Endodermal cell (in vitro differentiated cells): ENCODE measurements around the gene RNF224. TPM values are rescaled to one million over a fixed set of nuclear protein-coding genes. Genes with fewer than 3 reads are reported as not detected.

ENCODE experiments used
- DNase-seq: peaks from one replicate; pipeline ENCODE4 v3.0.0-alpha.2; 2017
- H3K27ac ChIP-seq: 2 replicates; pipeline ENCODE4 v1.5.1; 2013; ENCODE audit warnings: mild to moderate bottlenecking, low read depth, low read length, moderate library complexity
- H3K27me3 ChIP-seq: 2 replicates; pipeline ENCODE4 v1.6.1; 2013; ENCODE audit warnings: mild to moderate bottlenecking, low read length, moderate library complexity; ENCODE audit not compliant: insufficient read depth, control insufficient read depth, poor library complexity, severe bottlenecking
- H3K36me3 ChIP-seq: 2 replicates; pipeline ENCODE4 v1.7.0; 2013; ENCODE audit warnings: mild to moderate bottlenecking, low read length, moderate library complexity; ENCODE audit not compliant: control insufficient read depth, insufficient read depth
- H3K4me1 ChIP-seq: one replicate; pipeline ENCODE4 v1.7.0; 2013; ENCODE audit warnings: low read length; ENCODE audit not compliant: control insufficient read depth, insufficient read depth
- H3K4me3 ChIP-seq: 2 replicates; pipeline ENCODE4 v1.5.1; 2013; ENCODE audit warnings: mild to moderate bottlenecking, low read length, moderate library complexity
- H3K9ac ChIP-seq: 2 replicates; pipeline ENCODE4 v1.6.1; 2013; ENCODE audit warnings: mild to moderate bottlenecking, low read length, moderate library complexity; ENCODE audit not compliant: poor library complexity, severe bottlenecking; ENCODE audit errors: extremely low read depth
- H3K9me3 ChIP-seq: 2 replicates; pipeline ENCODE4 v1.6.1; 2013; ENCODE audit warnings: mild to moderate bottlenecking, low read length, moderate library complexity; ENCODE audit not compliant: control insufficient read depth
- H3K27ac Mint-ChIP-seq: 2 replicates; pipeline ENCODE4 v1.8.0; 2020; ENCODE audit warnings: mixed read lengths
- H3K27me3 Mint-ChIP-seq: 2 replicates; pipeline ENCODE4 v1.8.0; 2021; ENCODE audit warnings: mild to moderate bottlenecking, mixed read lengths; ENCODE audit not compliant: insufficient read depth
- H3K36me3 Mint-ChIP-seq: 2 replicates; pipeline ENCODE4 v1.8.0; 2020; ENCODE audit warnings: low read depth, mixed read lengths
- H3K4me1 Mint-ChIP-seq: 2 replicates; pipeline ENCODE4 v1.8.0; 2020; ENCODE audit warnings: mixed read lengths
- H3K4me3 Mint-ChIP-seq: 2 replicates; pipeline ENCODE4 v1.8.0; 2020; ENCODE audit warnings: mild to moderate bottlenecking, moderate library complexity, mixed read lengths
- H3K9me3 Mint-ChIP-seq: 2 replicates; pipeline ENCODE4 v1.8.0; 2020; ENCODE audit warnings: mild to moderate bottlenecking, mixed read lengths
- CTCF ChIP-seq: fragments of 200-600 bp; sonication (generic); conservative IDR thresholded peaks from 2 replicates; pipeline ENCODE4 v1.5.0; 2021; ENCODE audit warnings: antibody characterized with exemption, mild to moderate bottlenecking
- WGBS, 2 experiments: methylation state at CpG; one replicate each; pipeline versions ENCODE4 v1.1.5 to v1.1.7; 2013; ENCODE audit warnings: missing lambda C conversion rate in 2 of 2, mixed read lengths in 1 of 2; ENCODE audit not compliant: insufficient coverage in 1 of 2, insufficient read length in 1 of 2; 5-methylcytosine and 5-hydroxymethylcytosine counted together
- total RNA-seq, 2 donors: library from RNA; stranded (reverse); fragmentation: NEBNext Ultra II Directional in 1 of 2; extraction: Animal tissue kit (Norgen Biotek cat#: 25700) in 1 of 2; gene quantifications; 2 replicates in 1 of 2; 3 replicates in 1 of 2; pipeline ENCODE4 v1.2.1, GENCODE V29; 2021

The RNF224 gene
- total RNA-seq, 2 donors from 2014 or later, result 0.24 to 0.38 TPM

- 7 to 22% methylated on average over 8 to 61 of the region's 61 CpGs for WGBS, 2 experiments
- no peak overlapping the region for H3K9ac ChIP-seq
- no peak for TF ChIP-seq CTCF
- Mint-ChIP-seq H3K27ac (no peak overlapping the region), H3K4me1 (peaks cover 15% of the 10 kb centered on the region), H3K4me3 (peak overlapping the region; percentile 43), H3K36me3 (peaks cover 3% of the 10 kb centered on the region), H3K27me3 (no peaks in the 10 kb centered on the region), H3K9me3 (no peaks in the 10 kb centered on the region)
- H3K27me3 ChIP-seq, result no peaks in the 10 kb centered on the region
- no peak overlapping the region for H3K4me3 ChIP-seq
- H3K27ac ChIP-seq, result no peak overlapping the region
- no peaks in the 10 kb centered on the region for H3K9me3 ChIP-seq
- peak; percentile 87 for DNase-seq
- H3K4me1 ChIP-seq, result peaks cover 23% of the 10 kb centered on the region
- H3K36me3 ChIP-seq, result no peaks in the 10 kb centered on the region
Measured at GRCh38 chr9:137221506-137222111, 5.7 kb upstream of the RNF224 start.

- Histone ChIP-seq H3K36me3 (no peaks in the 10 kb centered on the region), H3K9ac (peak within 1 kb of the TSS; percentile 11), H3K4me3 (peak within 1 kb of the TSS; percentile 89), H3K4me1 (peaks cover 21% of the 10 kb centered on the region), H3K27me3 (no peaks in the 10 kb centered on the region), H3K27ac (no peak within 1 kb of the TSS), H3K9me3 (no peaks in the 10 kb centered on the region)
- H3K36me3 Mint-ChIP-seq, result peaks cover 3% of the 10 kb centered on the region
- peak within 1 kb of the TSS; percentile 61 for H3K4me3 Mint-ChIP-seq
- TF ChIP-seq CTCF, result no peak
- 10 to 20% methylated on average over 30 to 88 of the region's 88 CpGs for WGBS, 2 experiments
- DNase-seq, result peak; percentile 82
- H3K4me1 Mint-ChIP-seq, result peaks cover 11% of the 10 kb centered on the region
- no peaks in the 10 kb centered on the region for H3K9me3 Mint-ChIP-seq
- H3K27me3 Mint-ChIP-seq, result no peaks in the 10 kb centered on the region
- peak within 1 kb of the TSS; percentile 48 for H3K27ac Mint-ChIP-seq
Measured at GRCh38 chr9:137222190-137223077, 4.9 kb upstream of the RNF224 start, which contains the start of gene RNF208. Gene RNF208 (minus strand): TSS chr9:137222240. CDS start chr9:137221212, 1,028 bp downstream.

- WGBS, 2 experiments, result 1 to 3% methylated on average over 32 to 63 of the region's 63 CpGs
- Histone ChIP-seq H3K4me1 (peaks cover 13% of the 10 kb centered on the region), H3K27ac (no peak overlapping the region), H3K9ac (peak overlapping the region; percentile 73), H3K27me3 (no peaks in the 10 kb centered on the region), H3K4me3 (peak overlapping the region; percentile 89), H3K9me3 (no peaks in the 10 kb centered on the region), H3K36me3 (no peaks in the 10 kb centered on the region)
- Mint-ChIP-seq H3K27ac (peak overlapping the region; percentile 48), H3K4me1 (peaks cover 12% of the 10 kb centered on the region), H3K4me3 (peak overlapping the region; percentile 61), H3K36me3 (peaks cover 3% of the 10 kb centered on the region), H3K9me3 (no peaks in the 10 kb centered on the region), H3K27me3 (no peaks in the 10 kb centered on the region)
- DNase-seq, result peak; percentile 99
- no peak for TF ChIP-seq CTCF
Measured at GRCh38 chr9:137223078-137223970, 4.0 kb upstream of the RNF224 start.
